Measurements from ENCODE around the gene RIIAD1.

DNA sequence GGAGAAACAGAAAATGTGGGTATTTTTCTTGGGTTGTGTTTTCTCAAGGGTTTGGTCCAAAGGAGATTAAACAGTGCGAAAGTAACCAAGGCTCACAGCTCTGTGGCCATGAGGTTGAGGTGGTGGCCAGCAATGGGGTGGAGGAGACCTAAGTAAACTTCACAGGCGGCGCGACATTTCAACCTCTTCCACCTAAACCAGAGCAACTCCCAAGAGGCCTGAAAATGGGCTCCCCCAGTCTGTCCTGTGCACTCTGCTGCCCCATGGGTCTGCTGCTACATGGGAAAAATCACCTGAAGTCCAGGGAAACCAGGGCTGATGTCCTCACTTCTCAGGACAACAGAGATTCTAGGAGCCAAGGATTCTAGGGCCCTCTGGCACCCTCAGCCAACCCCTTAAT is 17.1 kb upstream of the RIIAD1 start:
- TF ChIP-seq POLR2A (IDR thresholded peaks at IDR 0.05), result no peak
- TF ChIP-seq, protein P1, sequence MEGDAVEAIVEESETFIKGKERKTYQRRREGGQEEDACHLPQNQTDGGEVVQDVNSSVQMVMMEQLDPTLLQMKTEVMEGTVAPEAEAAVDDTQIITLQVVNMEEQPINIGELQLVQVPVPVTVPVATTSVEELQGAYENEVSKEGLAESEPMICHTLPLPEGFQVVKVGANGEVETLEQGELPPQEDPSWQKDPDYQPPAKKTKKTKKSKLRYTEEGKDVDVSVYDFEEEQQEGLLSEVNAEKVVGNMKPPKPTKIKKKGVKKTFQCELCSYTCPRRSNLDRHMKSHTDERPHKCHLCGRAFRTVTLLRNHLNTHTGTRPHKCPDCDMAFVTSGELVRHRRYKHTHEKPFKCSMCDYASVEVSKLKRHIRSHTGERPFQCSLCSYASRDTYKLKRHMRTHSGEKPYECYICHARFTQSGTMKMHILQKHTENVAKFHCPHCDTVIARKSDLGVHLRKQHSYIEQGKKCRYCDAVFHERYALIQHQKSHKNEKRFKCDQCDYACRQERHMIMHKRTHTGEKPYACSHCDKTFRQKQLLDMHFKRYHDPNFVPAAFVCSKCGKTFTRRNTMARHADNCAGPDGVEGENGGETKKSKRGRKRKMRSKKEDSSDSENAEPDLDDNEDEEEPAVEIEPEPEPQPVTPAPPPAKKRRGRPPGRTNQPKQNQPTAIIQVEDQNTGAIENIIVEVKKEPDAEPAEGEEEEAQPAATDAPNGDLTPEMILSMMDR (IDR thresholded peaks at IDR 0.05), result no peak

Measured in thyroid gland (tissue), 4 donors.